Astrocyte of the cerebellum (primary cell): ENCODE data around the gene NRL.
"Not testable (repeated sequence)": the region's sequence is repeated elsewhere in the genome, so short reads cannot be mapped to it uniquely, and the experiment has no call there.

Source experiments
- DNase-seq: peaks from one replicate; pipeline ENCODE4 v3.0.0-alpha.2; 2011; ENCODE audit warnings: low read depth
- H3K4me3 ChIP-seq: 2 replicates; pipeline ENCODE4 v1.5.1; 2011; ENCODE audit warnings: mild to moderate bottlenecking, low read depth, low read length, moderate library complexity
- CTCF ChIP-seq: IDR thresholded peaks from 2 replicates; pipeline ENCODE4 v1.5.1; 2012; ENCODE audit warnings: low read length, low read depth, moderate library complexity, mild to moderate bottlenecking; ENCODE audit errors: missing control alignments
- in situ Hi-C: cut with HindIII; loops from 2 replicates; pipeline ENCODE4 v1.10.0; 2017; ENCODE audit warnings: low sequenced_read_pairs

The NRL gene

GRCh38 chr14:24110060-24110459 is 4.7 kb downstream of the NRL start:
- no peak for DNase-seq
- in situ Hi-C loops = no loop called here
- H3K4me3 ChIP-seq = no peak overlapping the region
- TF ChIP-seq CTCF = no peak

GRCh38 chr14:24108336-24108874 is 6.3 kb downstream of the NRL start:
- TF ChIP-seq CTCF = no peak
- H3K4me3 ChIP-seq = no peak overlapping the region
- DNase-seq = no peak
- in situ Hi-C loops = no loop called here

GRCh38 chr14:24106672-24107271 is 8.0 kb downstream of the NRL start:
- DNase-seq = no peak
- no peak overlapping the region for H3K4me3 ChIP-seq
- TF ChIP-seq CTCF = no peak
- in situ Hi-C loops = no loop called here

- H3K4me3 ChIP-seq, in situ Hi-C loops, DNase-seq: not testable (repeated sequence)
These were observed 9.0 kb downstream of the NRL start for GRCh38 chr14:24105609-24106239.

GRCh38 chr14:24103451-24103850 is 11.3 kb downstream of the NRL start:
- in situ Hi-C loops = no loop called here
- H3K4me3 ChIP-seq = no peak overlapping the region
- TF ChIP-seq CTCF = no peak
- DNase-seq = no peak

- in situ Hi-C loops = no loop called here
- no peak overlapping the region for H3K4me3 ChIP-seq
- no peak for TF ChIP-seq CTCF
- no peak for DNase-seq
These were observed 12.2 kb downstream of the NRL start for GRCh38 chr14:24102357-24103048.
